Neural progenitor cell (in vitro differentiated cells): ENCODE measurements around the gene SLC7A9. TPM values are rescaled to one million over a fixed set of nuclear protein-coding genes. Genes with fewer than 3 reads are reported as not detected.

Source experiments
- DNase-seq: peaks from one replicate; pipeline ENCODE4 v3.0.0-alpha.2; 2016; ENCODE audit warnings: low spot score
- H2AFZ ChIP-seq: fragments of 200-600 bp; sonication (generic); replicated peaks from 2 replicates; pipeline ENCODE4 v1.6.1; 2016; ENCODE audit warnings: antibody characterized with exemption
- H3F3A ChIP-seq: fragments of 200-600 bp; sonication (generic); 2 replicates; pipeline ENCODE4 v1.6.1; 2016; ENCODE audit warnings: antibody characterized with exemption, low read depth
- H3K27ac ChIP-seq: fragments of 200-600 bp; sonication (generic); 2 replicates; pipeline ENCODE4 v1.5.1; 2016; ENCODE audit warnings: mild to moderate bottlenecking
- H3K27me3 ChIP-seq: fragments of 200-600 bp; sonication (generic); 2 replicates; pipeline ENCODE4 v1.6.1; 2016; ENCODE audit warnings: mild to moderate bottlenecking, moderate library complexity
- H3K36me3 ChIP-seq: fragments of 200-600 bp; sonication (generic); 2 replicates; pipeline ENCODE4 v1.5.1; 2016
- H3K4me1 ChIP-seq: fragments of 200-600 bp; sonication (generic); 2 replicates; pipeline ENCODE4 v1.6.1; 2016; ENCODE audit warnings: mixed run types
- H3K4me2 ChIP-seq: fragments of 200-600 bp; sonication (generic); 2 replicates; pipeline ENCODE4 v1.6.1; 2016
- H3K4me3 ChIP-seq: fragments of 200-600 bp; sonication (generic); 2 replicates; pipeline ENCODE4 v1.5.1; 2016
- H3K79me2 ChIP-seq: fragments of 200-600 bp; sonication (generic); 2 replicates; pipeline ENCODE4 v1.6.1; 2016; ENCODE audit warnings: low read depth
- H3K9ac ChIP-seq: fragments of 200-600 bp; sonication (generic); 2 replicates; pipeline ENCODE4 v1.6.1; 2016
- H3K9me3 ChIP-seq: fragments of 200-600 bp; sonication (generic); 2 replicates; pipeline ENCODE4 v1.5.1; 2016; ENCODE audit warnings: low read depth
- H4K20me1 ChIP-seq: fragments of 200-600 bp; sonication (generic); 2 replicates; pipeline ENCODE4 v1.6.1; 2016; ENCODE audit warnings: low read depth
- H3K27ac Mint-ChIP-seq: 3 replicates; pipeline ENCODE4 v1.8.0; 2021; ENCODE audit warnings: mixed read lengths
- H3K27me3 Mint-ChIP-seq: 2 replicates; pipeline ENCODE4 v1.8.0; 2022; ENCODE audit warnings: low read depth, mild to moderate bottlenecking, inconsistent platforms, moderate library complexity, mixed read lengths; ENCODE audit not compliant: insufficient read depth
- H3K36me3 Mint-ChIP-seq: 3 replicates; pipeline ENCODE4 v1.8.0; 2021; ENCODE audit warnings: mixed read lengths
- H3K4me1 Mint-ChIP-seq: 3 replicates; pipeline ENCODE4 v1.8.0; 2021; ENCODE audit warnings: mixed read lengths
- H3K4me3 Mint-ChIP-seq: 3 replicates; pipeline ENCODE4 v1.8.0; 2021; ENCODE audit warnings: mild to moderate bottlenecking, moderate library complexity, mixed read lengths
- H3K9me3 Mint-ChIP-seq: 3 replicates; pipeline ENCODE4 v1.8.0; 2020; ENCODE audit warnings: mixed read lengths
- CTCF ChIP-seq: fragments of 200-600 bp; sonication (generic); IDR thresholded peaks from 2 replicates; pipeline ENCODE4 v1.5.1; 2017; ENCODE audit warnings: antibody characterized with exemption, mild to moderate bottlenecking
- EZH2 ChIP-seq: fragments of 200-600 bp; sonication (generic); IDR thresholded peaks from 2 replicates; pipeline ENCODE4 v1.6.1; 2017; ENCODE audit warnings: antibody characterized with exemption, mild to moderate bottlenecking, moderate library complexity
- EZH2phosphoT487 ChIP-seq: fragments of 200-600 bp; sonication (generic); IDR thresholded peaks from 2 replicates; pipeline ENCODE4 v1.6.1; 2017; ENCODE audit warnings: antibody characterized with exemption
- total RNA-seq: library from RNA; depleted of rRNA; stranded (reverse); fragments of >200 nt; gene quantifications from 2 replicates; pipeline ENCODE4 v1.2.3, GENCODE V29; 2015; ENCODE audit warnings: low replicate concordance

Gene SLC7A9
- total RNA-seq, 1 donor from 2014 or later: not detected

- no peaks in the 10 kb centered on the region for H3K79me2 ChIP-seq
- Mint-ChIP-seq H3K4me3 (no peak overlapping the region), H3K36me3 (no peaks in the 10 kb centered on the region), H3K9me3 (no peaks in the 10 kb centered on the region), H3K4me1 (peaks cover 11% of the 10 kb centered on the region), H3K27me3 (peaks cover 3% of the 10 kb centered on the region), H3K27ac (no peak overlapping the region)
- H3K36me3 ChIP-seq: no peaks in the 10 kb centered on the region
- no peak overlapping the region for H2AFZ ChIP-seq
- TF ChIP-seq CTCF: no peak
- TF ChIP-seq EZH2: no peak
- TF ChIP-seq EZH2phosphoT487: no peak
- H3K4me1 ChIP-seq: peaks cover 5% of the 10 kb centered on the region
- H3K4me2 ChIP-seq: no peak overlapping the region
- no peak overlapping the region for H3K4me3 ChIP-seq
- no peak overlapping the region for H3K9ac ChIP-seq
- no peak overlapping the region for H3K27ac ChIP-seq
- no peaks in the 10 kb centered on the region for H3K27me3 ChIP-seq
- no peaks in the 10 kb centered on the region for H3F3A ChIP-seq
- no peaks in the 10 kb centered on the region for H3K9me3 ChIP-seq
- no peaks in the 10 kb centered on the region for H4K20me1 ChIP-seq
- DNase-seq: no peak
Measured at GRCh38 chr19:32812036-32812435, 57.5 kb downstream of the SLC7A9 start.

- H3K9me3 ChIP-seq: no peaks in the 10 kb centered on the region
- Mint-ChIP-seq H3K4me3 (no peak overlapping the region), H3K36me3 (no peaks in the 10 kb centered on the region)
Measured at GRCh38 chr19:32811151-32811550, 58.4 kb downstream of the SLC7A9 start.

GRCh38 chr19:32810452-32810851 is 59.1 kb downstream of the SLC7A9 start:
- TF ChIP-seq EZH2: no peak
- no peak for TF ChIP-seq EZH2phosphoT487
- no peak for TF ChIP-seq CTCF
- no peak overlapping the region for H2AFZ ChIP-seq
- no peaks in the 10 kb centered on the region for H3K4me1 ChIP-seq
- no peaks in the 10 kb centered on the region for H3K9me3 ChIP-seq
- no peaks in the 10 kb centered on the region for H3K27me3 ChIP-seq
- Mint-ChIP-seq H3K9me3 (no peaks in the 10 kb centered on the region), H3K4me1 (peaks cover 7% of the 10 kb centered on the region), H3K36me3 (no peaks in the 10 kb centered on the region), H3K27me3 (peaks cover 3% of the 10 kb centered on the region), H3K4me3 (no peak overlapping the region), H3K27ac (no peak overlapping the region)
- no peaks in the 10 kb centered on the region for H3K79me2 ChIP-seq
- H3K4me3 ChIP-seq: no peak overlapping the region
- DNase-seq: no peak
- no peak overlapping the region for H3K27ac ChIP-seq
- H3K36me3 ChIP-seq: no peaks in the 10 kb centered on the region
- H3K9ac ChIP-seq: no peak overlapping the region
- H3F3A ChIP-seq: no peaks in the 10 kb centered on the region
- no peaks in the 10 kb centered on the region for H4K20me1 ChIP-seq
- H3K4me2 ChIP-seq: no peak overlapping the region

More at GRCh38 chr19:32811151-32811550, 58.4 kb downstream of the SLC7A9 start:
- Histone ChIP-seq H3K27ac (no peak overlapping the region), H4K20me1 (no peaks in the 10 kb centered on the region), H3F3A (no peaks in the 10 kb centered on the region), H2AFZ (no peak overlapping the region), H3K79me2 (no peaks in the 10 kb centered on the region), H3K4me3 (no peak overlapping the region), H3K4me1 (no peaks in the 10 kb centered on the region), H3K9ac (no peak overlapping the region), H3K36me3 (no peaks in the 10 kb centered on the region), H3K4me2 (no peak overlapping the region), H3K27me3 (no peaks in the 10 kb centered on the region)
- no peak for TF ChIP-seq EZH2phosphoT487
- TF ChIP-seq CTCF: no peak
- TF ChIP-seq EZH2: no peak
- no peaks in the 10 kb centered on the region for H3K9me3 Mint-ChIP-seq
- no peak overlapping the region for H3K27ac Mint-ChIP-seq
- H3K27me3 Mint-ChIP-seq: peaks cover 3% of the 10 kb centered on the region
- peaks cover 7% of the 10 kb centered on the region for H3K4me1 Mint-ChIP-seq
- no peak for DNase-seq
